K562 (cell line): ENCODE results near the gene TMEM88. TPM values are rescaled to one million over a fixed set of nuclear protein-coding genes. Genes with fewer than 3 reads are reported as not detected.

Source experiments
- BRD4 ChIP-seq: fragments of 200-600 bp; sonication (generic); IDR thresholded peaks from 2 replicates; pipeline ENCODE4 v1.6.1; 2017; ENCODE audit warnings: inconsistent platforms
- CREM ChIP-seq: IDR thresholded peaks from 2 replicates; pipeline ENCODE4 v1.6.1; 2014; ENCODE audit warnings: antibody characterized with exemption, low read depth
- FOSL1 ChIP-seq: fragments of 200-800 bp; sonication (Bioruptor generic); conservative IDR thresholded peaks from 2 replicates; pipeline ENCODE4 v1.6.1; 2016; ENCODE audit warnings: missing genetic modification characterization, missing compliant biosample characterization
- RB1 ChIP-seq: fragments of 450-650 bp; IDR thresholded peaks from 2 replicates; pipeline ENCODE4 v1.6.1; 2017; ENCODE audit warnings: low read depth, mild to moderate bottlenecking
- SIN3A ChIP-seq, 2 experiments: fragments of 150-350 bp in 1 of 2; IDR thresholded peaks; 2 replicates each; pipeline ENCODE4 v1.6.1; 2011 to 2016; ENCODE audit warnings: borderline replicate concordance in 2 of 2, low read depth in 2 of 2, low read length in 2 of 2, mild to moderate bottlenecking in 2 of 2, moderate library complexity in 2 of 2; ENCODE audit not compliant: control insufficient read depth in 1 of 2
- TAF9B ChIP-seq: fragments of 450-650 bp; IDR thresholded peaks from 2 replicates; pipeline ENCODE4 v1.6.1; 2018; ENCODE audit warnings: mild to moderate bottlenecking; ENCODE audit not compliant: partially characterized antibody
- polyA plus RNA-seq, 8 experiments: library from polyadenylated mRNA; depleted of rRNA in 4 of 8; stranded (reverse) in 5 of 8; unstranded in 3 of 8; fragments of >200 nt; fragmentation: Nextera tagmentation in 2 of 8; fragmentation: Illumina TruSeq in 1 of 8; extraction: Ambion mirVana in 2 of 8; extraction: Trizol in 1 of 8; gene quantifications; 2 replicates each; pipeline versions ENCODE4 v1.2.1 to v1.2.3, GENCODE V29; 2011 to 2014; ENCODE audit warnings: inconsistent platforms in 1 of 8, missing spikeins in 1 of 8
- total RNA-seq, 7 experiments: library from RNA; depleted of rRNA in 6 of 7; stranded (reverse); fragments of >200 nt in 6 of 7; fragmentation: Illumina TruSeq in 2 of 7; extraction: Trizol in 2 of 7; gene quantifications; 2 replicates each; pipeline versions ENCODE4 v1.2.1 to v1.2.3, GENCODE V29; 2011 to 2021; ENCODE audit warnings: low replicate concordance in 1 of 7
- TF ChIP-seq, protein P1 (sequence below), 2 experiments: IDR thresholded peaks in 1 of 2; conservative IDR thresholded peaks in 1 of 2; 2 replicates each; pipeline ENCODE4 v1.6.1; 2016; ENCODE audit warnings: low read depth in 2 of 2, mild to moderate bottlenecking in 1 of 2, missing compliant biosample characterization in 1 of 2, missing genetic modification characterization in 1 of 2, moderate library complexity in 1 of 2
- TF ChIP-seq, protein P2 (sequence below): fragments of 450-650 bp; IDR thresholded peaks from 2 replicates; pipeline ENCODE4 v1.6.1; 2016; ENCODE audit warnings: mild to moderate bottlenecking, moderate library complexity
- TF ChIP-seq, protein P3 (sequence below): conservative IDR thresholded peaks from 2 replicates; pipeline ENCODE4 v1.6.1; 2011; ENCODE audit warnings: low read depth, mild to moderate bottlenecking, low read length; ENCODE audit not compliant: control insufficient read depth
- TF ChIP-seq, protein P4 (sequence below): fragments of 450-650 bp; IDR thresholded peaks from 2 replicates; pipeline ENCODE4 v1.6.1; 2016

Gene TMEM88
- total and polyA plus RNA-seq, 9 of the 15 experiments (the other 6 are each of a cell fraction or from before 2014, with no cell fraction given) = 0.10 to 1.4 (median 0.36) TPM; not detected in 3

DNA sequence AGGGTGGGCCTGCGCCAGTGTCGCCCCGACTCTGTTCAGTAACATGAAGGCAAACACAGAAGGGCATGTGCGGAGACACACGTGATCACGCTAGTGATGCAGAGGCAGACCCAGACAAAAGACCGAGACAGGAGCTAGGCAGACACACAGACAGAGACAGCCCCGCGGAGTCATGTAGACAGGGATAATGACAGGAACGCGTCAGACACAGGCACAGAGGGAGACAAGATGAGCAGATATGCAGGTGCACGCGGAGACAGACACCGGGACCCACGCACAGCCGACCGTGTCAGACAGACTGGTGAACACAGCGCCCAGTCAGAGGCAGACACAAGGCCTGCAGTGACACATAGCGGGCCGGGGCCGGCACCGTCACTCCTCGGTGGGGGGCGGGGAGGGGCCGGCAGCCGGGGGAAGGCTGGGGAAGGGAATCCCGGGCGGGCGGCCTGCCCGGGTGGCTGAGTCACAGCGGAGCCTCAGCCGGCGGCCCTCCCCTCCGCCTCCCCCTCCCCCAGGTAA is 13.4 kb upstream of the TMEM88 start (continued):
- TF ChIP-seq, protein P1, sequence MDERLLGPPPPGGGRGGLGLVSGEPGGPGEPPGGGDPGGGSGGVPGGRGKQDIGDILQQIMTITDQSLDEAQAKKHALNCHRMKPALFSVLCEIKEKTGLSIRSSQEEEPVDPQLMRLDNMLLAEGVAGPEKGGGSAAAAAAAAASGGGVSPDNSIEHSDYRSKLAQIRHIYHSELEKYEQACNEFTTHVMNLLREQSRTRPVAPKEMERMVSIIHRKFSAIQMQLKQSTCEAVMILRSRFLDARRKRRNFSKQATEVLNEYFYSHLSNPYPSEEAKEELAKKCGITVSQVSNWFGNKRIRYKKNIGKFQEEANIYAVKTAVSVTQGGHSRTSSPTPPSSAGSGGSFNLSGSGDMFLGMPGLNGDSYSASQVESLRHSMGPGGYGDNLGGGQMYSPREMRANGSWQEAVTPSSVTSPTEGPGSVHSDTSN (CRISPR knock-in tag; IDR thresholded peaks at IDR 0.05; ENCODE audit: low read depth) = no peak
- TF ChIP-seq, protein P1 (tag; conservative IDR thresholded peaks at IDR 0.05; ENCODE audit: low read depth) = no peak
- peak in 1 of 2 experiments; percentile 6; a peak in 2 of 4 replicates for TF ChIP-seq SIN3A (IDR thresholded peaks at IDR 0.05; ENCODE audit: borderline replicate concordance in 2 of 2, control insufficient read depth in 1 of 2, low read depth in 2 of 2, low read length in 2 of 2)
- TF ChIP-seq, protein P2, sequence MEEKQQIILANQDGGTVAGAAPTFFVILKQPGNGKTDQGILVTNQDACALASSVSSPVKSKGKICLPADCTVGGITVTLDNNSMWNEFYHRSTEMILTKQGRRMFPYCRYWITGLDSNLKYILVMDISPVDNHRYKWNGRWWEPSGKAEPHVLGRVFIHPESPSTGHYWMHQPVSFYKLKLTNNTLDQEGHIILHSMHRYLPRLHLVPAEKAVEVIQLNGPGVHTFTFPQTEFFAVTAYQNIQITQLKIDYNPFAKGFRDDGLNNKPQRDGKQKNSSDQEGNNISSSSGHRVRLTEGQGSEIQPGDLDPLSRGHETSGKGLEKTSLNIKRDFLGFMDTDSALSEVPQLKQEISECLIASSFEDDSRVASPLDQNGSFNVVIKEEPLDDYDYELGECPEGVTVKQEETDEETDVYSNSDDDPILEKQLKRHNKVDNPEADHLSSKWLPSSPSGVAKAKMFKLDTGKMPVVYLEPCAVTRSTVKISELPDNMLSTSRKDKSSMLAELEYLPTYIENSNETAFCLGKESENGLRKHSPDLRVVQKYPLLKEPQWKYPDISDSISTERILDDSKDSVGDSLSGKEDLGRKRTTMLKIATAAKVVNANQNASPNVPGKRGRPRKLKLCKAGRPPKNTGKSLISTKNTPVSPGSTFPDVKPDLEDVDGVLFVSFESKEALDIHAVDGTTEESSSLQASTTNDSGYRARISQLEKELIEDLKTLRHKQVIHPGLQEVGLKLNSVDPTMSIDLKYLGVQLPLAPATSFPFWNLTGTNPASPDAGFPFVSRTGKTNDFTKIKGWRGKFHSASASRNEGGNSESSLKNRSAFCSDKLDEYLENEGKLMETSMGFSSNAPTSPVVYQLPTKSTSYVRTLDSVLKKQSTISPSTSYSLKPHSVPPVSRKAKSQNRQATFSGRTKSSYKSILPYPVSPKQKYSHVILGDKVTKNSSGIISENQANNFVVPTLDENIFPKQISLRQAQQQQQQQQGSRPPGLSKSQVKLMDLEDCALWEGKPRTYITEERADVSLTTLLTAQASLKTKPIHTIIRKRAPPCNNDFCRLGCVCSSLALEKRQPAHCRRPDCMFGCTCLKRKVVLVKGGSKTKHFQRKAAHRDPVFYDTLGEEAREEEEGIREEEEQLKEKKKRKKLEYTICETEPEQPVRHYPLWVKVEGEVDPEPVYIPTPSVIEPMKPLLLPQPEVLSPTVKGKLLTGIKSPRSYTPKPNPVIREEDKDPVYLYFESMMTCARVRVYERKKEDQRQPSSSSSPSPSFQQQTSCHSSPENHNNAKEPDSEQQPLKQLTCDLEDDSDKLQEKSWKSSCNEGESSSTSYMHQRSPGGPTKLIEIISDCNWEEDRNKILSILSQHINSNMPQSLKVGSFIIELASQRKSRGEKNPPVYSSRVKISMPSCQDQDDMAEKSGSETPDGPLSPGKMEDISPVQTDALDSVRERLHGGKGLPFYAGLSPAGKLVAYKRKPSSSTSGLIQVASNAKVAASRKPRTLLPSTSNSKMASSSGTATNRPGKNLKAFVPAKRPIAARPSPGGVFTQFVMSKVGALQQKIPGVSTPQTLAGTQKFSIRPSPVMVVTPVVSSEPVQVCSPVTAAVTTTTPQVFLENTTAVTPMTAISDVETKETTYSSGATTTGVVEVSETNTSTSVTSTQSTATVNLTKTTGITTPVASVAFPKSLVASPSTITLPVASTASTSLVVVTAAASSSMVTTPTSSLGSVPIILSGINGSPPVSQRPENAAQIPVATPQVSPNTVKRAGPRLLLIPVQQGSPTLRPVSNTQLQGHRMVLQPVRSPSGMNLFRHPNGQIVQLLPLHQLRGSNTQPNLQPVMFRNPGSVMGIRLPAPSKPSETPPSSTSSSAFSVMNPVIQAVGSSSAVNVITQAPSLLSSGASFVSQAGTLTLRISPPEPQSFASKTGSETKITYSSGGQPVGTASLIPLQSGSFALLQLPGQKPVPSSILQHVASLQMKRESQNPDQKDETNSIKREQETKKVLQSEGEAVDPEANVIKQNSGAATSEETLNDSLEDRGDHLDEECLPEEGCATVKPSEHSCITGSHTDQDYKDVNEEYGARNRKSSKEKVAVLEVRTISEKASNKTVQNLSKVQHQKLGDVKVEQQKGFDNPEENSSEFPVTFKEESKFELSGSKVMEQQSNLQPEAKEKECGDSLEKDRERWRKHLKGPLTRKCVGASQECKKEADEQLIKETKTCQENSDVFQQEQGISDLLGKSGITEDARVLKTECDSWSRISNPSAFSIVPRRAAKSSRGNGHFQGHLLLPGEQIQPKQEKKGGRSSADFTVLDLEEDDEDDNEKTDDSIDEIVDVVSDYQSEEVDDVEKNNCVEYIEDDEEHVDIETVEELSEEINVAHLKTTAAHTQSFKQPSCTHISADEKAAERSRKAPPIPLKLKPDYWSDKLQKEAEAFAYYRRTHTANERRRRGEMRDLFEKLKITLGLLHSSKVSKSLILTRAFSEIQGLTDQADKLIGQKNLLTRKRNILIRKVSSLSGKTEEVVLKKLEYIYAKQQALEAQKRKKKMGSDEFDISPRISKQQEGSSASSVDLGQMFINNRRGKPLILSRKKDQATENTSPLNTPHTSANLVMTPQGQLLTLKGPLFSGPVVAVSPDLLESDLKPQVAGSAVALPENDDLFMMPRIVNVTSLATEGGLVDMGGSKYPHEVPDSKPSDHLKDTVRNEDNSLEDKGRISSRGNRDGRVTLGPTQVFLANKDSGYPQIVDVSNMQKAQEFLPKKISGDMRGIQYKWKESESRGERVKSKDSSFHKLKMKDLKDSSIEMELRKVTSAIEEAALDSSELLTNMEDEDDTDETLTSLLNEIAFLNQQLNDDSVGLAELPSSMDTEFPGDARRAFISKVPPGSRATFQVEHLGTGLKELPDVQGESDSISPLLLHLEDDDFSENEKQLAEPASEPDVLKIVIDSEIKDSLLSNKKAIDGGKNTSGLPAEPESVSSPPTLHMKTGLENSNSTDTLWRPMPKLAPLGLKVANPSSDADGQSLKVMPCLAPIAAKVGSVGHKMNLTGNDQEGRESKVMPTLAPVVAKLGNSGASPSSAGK = peak; percentile 65; the same call in 1 of the 2 replicates
- TF ChIP-seq CREM = peak; percentile 75
- TF ChIP-seq, protein P3, sequence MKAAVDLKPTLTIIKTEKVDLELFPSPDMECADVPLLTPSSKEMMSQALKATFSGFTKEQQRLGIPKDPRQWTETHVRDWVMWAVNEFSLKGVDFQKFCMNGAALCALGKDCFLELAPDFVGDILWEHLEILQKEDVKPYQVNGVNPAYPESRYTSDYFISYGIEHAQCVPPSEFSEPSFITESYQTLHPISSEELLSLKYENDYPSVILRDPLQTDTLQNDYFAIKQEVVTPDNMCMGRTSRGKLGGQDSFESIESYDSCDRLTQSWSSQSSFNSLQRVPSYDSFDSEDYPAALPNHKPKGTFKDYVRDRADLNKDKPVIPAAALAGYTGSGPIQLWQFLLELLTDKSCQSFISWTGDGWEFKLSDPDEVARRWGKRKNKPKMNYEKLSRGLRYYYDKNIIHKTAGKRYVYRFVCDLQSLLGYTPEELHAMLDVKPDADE = peak; percentile 56; the same call in 1 of the 2 replicates
- TF ChIP-seq, protein P4, sequence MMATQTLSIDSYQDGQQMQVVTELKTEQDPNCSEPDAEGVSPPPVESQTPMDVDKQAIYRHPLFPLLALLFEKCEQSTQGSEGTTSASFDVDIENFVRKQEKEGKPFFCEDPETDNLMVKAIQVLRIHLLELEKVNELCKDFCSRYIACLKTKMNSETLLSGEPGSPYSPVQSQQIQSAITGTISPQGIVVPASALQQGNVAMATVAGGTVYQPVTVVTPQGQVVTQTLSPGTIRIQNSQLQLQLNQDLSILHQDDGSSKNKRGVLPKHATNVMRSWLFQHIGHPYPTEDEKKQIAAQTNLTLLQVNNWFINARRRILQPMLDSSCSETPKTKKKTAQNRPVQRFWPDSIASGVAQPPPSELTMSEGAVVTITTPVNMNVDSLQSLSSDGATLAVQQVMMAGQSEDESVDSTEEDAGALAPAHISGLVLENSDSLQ = peak; percentile 63
- TF ChIP-seq BRD4 = no peak
- TF ChIP-seq RB1 = no peak
- TF ChIP-seq TAF9B = peak; percentile 63
- TF ChIP-seq FOSL1 (tag) = peak; percentile 92
